MM.1S (cell line): ENCODE measurements around the gene IQCF5.

Experiments used
- DNase-seq: peaks from one replicate; pipeline ENCODE4 v3.0.0-alpha.2; 2015
- H2AFZ ChIP-seq: fragments of 300-600 bp; sonication (generic); 2 replicates; pipeline ENCODE4 v1.6.0; 2016; ENCODE audit warnings: antibody characterized with exemption, low read length
- H3F3A ChIP-seq: fragments of 300-600 bp; sonication (generic); 2 replicates; pipeline ENCODE4 v1.6.1; 2016; ENCODE audit warnings: mild to moderate bottlenecking, antibody characterized with exemption, low read length, moderate library complexity, mixed read lengths; ENCODE audit not compliant: insufficient read depth
- H3K27ac ChIP-seq: fragments of 300-600 bp; sonication (generic); 2 replicates; pipeline ENCODE4 v1.5.1; 2016; ENCODE audit warnings: mild to moderate bottlenecking, low read length
- H3K27me3 ChIP-seq: fragments of 300-600 bp; sonication (generic); replicated peaks from 2 replicates; pipeline ENCODE4 v1.6.0; 2016; ENCODE audit warnings: low read length; ENCODE audit not compliant: insufficient read depth
- H3K36me3 ChIP-seq: fragments of 300-600 bp; sonication (generic); replicated peaks from 2 replicates; pipeline ENCODE4 v1.6.1; 2016; ENCODE audit warnings: mild to moderate bottlenecking, low read length, mixed read lengths; ENCODE audit not compliant: insufficient read depth
- H3K4me1 ChIP-seq: fragments of 300-600 bp; sonication (generic); 2 replicates; pipeline ENCODE4 v1.6.1; 2016; ENCODE audit warnings: low read length, mixed read lengths
- H3K4me2 ChIP-seq: fragments of 300-600 bp; sonication (generic); 2 replicates; pipeline ENCODE4 v1.6.0; 2016; ENCODE audit warnings: low read depth, low read length
- H3K4me3 ChIP-seq: fragments of 300-600 bp; sonication (generic); 2 replicates; pipeline ENCODE4 v1.5.1; 2016; ENCODE audit warnings: low read length, mixed read lengths
- H3K79me2 ChIP-seq: fragments of 300-600 bp; sonication (generic); 2 replicates; pipeline ENCODE4 v1.6.1; 2016; ENCODE audit warnings: mixed run types, low read length, mixed read lengths
- H3K9ac ChIP-seq: fragments of 300-600 bp; sonication (generic); 2 replicates; pipeline ENCODE4 v1.6.1; 2016; ENCODE audit warnings: low read length, mixed read lengths
- H3K9me2 ChIP-seq: fragments of 300-600 bp; sonication (generic); replicated peaks from 2 replicates; pipeline ENCODE4 v1.6.1; 2016; ENCODE audit warnings: mild to moderate bottlenecking, low read length, mixed read lengths; ENCODE audit not compliant: insufficient read depth
- H3K9me3 ChIP-seq: fragments of 300-600 bp; sonication (generic); replicated peaks from 2 replicates; pipeline ENCODE4 v1.6.1; 2016; ENCODE audit warnings: mild to moderate bottlenecking, low read length, mixed read lengths; ENCODE audit not compliant: insufficient read depth
- H4K20me1 ChIP-seq: fragments of 300-600 bp; sonication (generic); 2 replicates; pipeline ENCODE4 v1.6.1; 2016; ENCODE audit warnings: mild to moderate bottlenecking, low read length, moderate library complexity, mixed read lengths; ENCODE audit not compliant: insufficient read depth
- EZH2 ChIP-seq: fragments of 300-600 bp; sonication (generic); optimal IDR thresholded peaks from 2 replicates; pipeline ENCODE3; 2017; ENCODE audit warnings: low read depth, mild to moderate bottlenecking, antibody characterized with exemption, low read length, mixed read lengths
- EZH2phosphoT487 ChIP-seq: fragments of 300-600 bp; sonication (generic); IDR thresholded peaks from 2 replicates; pipeline ENCODE4 v1.6.1; 2018; ENCODE audit warnings: antibody characterized with exemption, low read length
- TF ChIP-seq, protein P1 (sequence below): fragments of 300-600 bp; sonication (generic); IDR thresholded peaks from 2 replicates; pipeline ENCODE4 v1.5.1; 2016; ENCODE audit warnings: antibody characterized with exemption, low read length, mixed read lengths

Gene IQCF5

DNA sequence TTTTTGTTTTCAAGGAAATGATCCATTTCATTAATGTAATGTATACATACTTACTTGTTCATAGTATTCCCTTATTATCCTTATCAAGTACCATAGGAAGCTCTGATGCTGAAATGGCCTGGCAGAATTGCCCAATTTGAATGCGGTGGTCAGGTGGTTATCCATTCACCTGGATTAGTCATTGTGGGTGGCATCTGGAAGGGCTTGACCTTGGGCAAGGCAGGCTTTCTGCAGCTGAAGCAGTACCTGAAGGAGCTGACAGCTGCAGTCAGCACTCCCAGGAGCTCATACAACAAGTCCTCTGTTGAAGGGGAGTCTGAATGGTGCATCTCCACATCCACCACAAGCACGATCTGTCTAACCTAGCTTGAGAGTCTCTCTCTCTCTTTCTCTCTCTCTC lies 12.2 kb upstream of the IQCF5 start:
- TF ChIP-seq EZH2 (no peak), EZH2phosphoT487 (no peak)
- TF ChIP-seq, protein P1, sequence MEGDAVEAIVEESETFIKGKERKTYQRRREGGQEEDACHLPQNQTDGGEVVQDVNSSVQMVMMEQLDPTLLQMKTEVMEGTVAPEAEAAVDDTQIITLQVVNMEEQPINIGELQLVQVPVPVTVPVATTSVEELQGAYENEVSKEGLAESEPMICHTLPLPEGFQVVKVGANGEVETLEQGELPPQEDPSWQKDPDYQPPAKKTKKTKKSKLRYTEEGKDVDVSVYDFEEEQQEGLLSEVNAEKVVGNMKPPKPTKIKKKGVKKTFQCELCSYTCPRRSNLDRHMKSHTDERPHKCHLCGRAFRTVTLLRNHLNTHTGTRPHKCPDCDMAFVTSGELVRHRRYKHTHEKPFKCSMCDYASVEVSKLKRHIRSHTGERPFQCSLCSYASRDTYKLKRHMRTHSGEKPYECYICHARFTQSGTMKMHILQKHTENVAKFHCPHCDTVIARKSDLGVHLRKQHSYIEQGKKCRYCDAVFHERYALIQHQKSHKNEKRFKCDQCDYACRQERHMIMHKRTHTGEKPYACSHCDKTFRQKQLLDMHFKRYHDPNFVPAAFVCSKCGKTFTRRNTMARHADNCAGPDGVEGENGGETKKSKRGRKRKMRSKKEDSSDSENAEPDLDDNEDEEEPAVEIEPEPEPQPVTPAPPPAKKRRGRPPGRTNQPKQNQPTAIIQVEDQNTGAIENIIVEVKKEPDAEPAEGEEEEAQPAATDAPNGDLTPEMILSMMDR, result no peak
- H3K36me3 ChIP-seq, result no peaks in the 10 kb centered on the region
- H3F3A ChIP-seq, result no peaks in the 10 kb centered on the region
- H2AFZ ChIP-seq, result no peak overlapping the region
- H4K20me1 ChIP-seq, result no peaks in the 10 kb centered on the region
- no peaks in the 10 kb centered on the region for H3K79me2 ChIP-seq
- H3K9ac ChIP-seq, result no peak overlapping the region
- no peak for DNase-seq
- H3K4me1 ChIP-seq, result no peaks in the 10 kb centered on the region
- H3K27me3 ChIP-seq, result no peaks in the 10 kb centered on the region
- no peak overlapping the region for H3K27ac ChIP-seq
- no peak overlapping the region for H3K4me3 ChIP-seq
- H3K4me2 ChIP-seq, result no peak overlapping the region
- H3K9me2 ChIP-seq, result no peaks in the 10 kb centered on the region
- no peaks in the 10 kb centered on the region for H3K9me3 ChIP-seq

DNA sequence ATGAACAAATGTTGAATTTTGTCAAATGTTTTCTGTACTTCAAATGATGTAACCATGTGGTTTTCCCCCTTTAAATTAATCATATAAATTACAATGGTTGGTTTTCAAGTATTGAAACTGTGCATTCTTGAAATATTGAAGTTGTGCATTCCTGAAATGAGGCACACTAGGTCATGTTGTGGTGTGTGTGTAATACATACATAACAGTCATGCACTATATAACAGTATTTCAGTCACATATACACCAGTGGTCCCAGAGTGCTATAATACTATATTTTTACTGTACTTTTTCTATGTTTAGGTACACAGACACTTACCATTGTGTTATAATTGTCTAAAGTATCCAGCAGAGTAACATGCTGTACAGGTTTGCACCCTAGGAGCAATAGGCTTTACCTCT lies 11.0 kb upstream of the IQCF5 start:
- Histone ChIP-seq H3K9me3 (no peaks in the 10 kb centered on the region), H3K4me1 (no peaks in the 10 kb centered on the region), H3K27ac (no peak overlapping the region), H3K4me3 (no peak overlapping the region), H3K9ac (no peak overlapping the region), H3K4me2 (no peak overlapping the region), H3K9me2 (no peaks in the 10 kb centered on the region), H4K20me1 (no peaks in the 10 kb centered on the region), H3K36me3 (no peaks in the 10 kb centered on the region), H3F3A (no peaks in the 10 kb centered on the region), H3K27me3 (no peaks in the 10 kb centered on the region), H2AFZ (no peak overlapping the region), H3K79me2 (no peaks in the 10 kb centered on the region)
- TF ChIP-seq EZH2phosphoT487 (no peak), EZH2 (no peak)
- TF ChIP-seq, protein P1, result no peak
- no peak for DNase-seq

DNA sequence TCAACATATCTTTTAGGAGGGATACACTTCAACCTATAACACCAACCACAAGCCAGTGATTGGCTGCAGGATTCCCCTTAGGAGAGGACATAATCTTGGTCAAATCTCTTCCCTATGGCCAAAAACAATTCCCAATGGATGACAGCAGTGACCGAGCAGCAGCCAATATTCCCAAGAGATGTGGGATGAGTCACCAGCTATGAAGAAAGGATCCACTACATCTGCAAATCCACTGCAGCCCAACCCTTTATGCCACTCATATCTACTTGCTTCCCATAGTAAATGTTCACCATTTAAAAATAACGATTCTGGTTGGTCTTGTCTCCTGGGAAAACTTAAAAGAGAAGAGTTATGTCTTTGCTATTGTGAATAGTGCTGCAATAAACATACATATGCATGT lies 4.5 kb upstream of the IQCF5 start:
- no peak overlapping the region for H3K27ac ChIP-seq

More for the DNA sequence above, 4.5 kb upstream of the IQCF5 start:
- no peaks in the 10 kb centered on the region for H4K20me1 ChIP-seq
- no peaks in the 10 kb centered on the region for H3K9me2 ChIP-seq
- no peak for DNase-seq
- H3K27me3 ChIP-seq, result no peaks in the 10 kb centered on the region
- no peaks in the 10 kb centered on the region for H3K4me1 ChIP-seq
- no peak overlapping the region for H3K4me2 ChIP-seq
- H3F3A ChIP-seq, result no peaks in the 10 kb centered on the region
- no peaks in the 10 kb centered on the region for H3K79me2 ChIP-seq
- H3K4me3 ChIP-seq, result no peak overlapping the region
- no peak overlapping the region for H3K9ac ChIP-seq
- H3K9me3 ChIP-seq, result no peaks in the 10 kb centered on the region
- TF ChIP-seq EZH2, result no peak
- TF ChIP-seq, protein P1, result no peak
- TF ChIP-seq EZH2phosphoT487, result no peak
- H2AFZ ChIP-seq, result no peak overlapping the region
- no peaks in the 10 kb centered on the region for H3K36me3 ChIP-seq
